Stimulated activated naive B cell treated with anti-CD40 and anti-IgM and Interleukin-4, amounts not matched to agents 10 μg/mL and 1 μg/mL and 100 μg/mL, for 72 hours (primary cell): ENCODE measurements around the gene MRPS6.

ENCODE experiments used
- ATAC-seq, 2 donors: fragments of 150-1000 bp; cut with Tn5 transposase; replicated peaks; 2 replicates each; pipeline ENCODE4 v1.10.0; 2021; ENCODE audit warnings: moderate library complexity in 1 of 2
- DNase-seq: peaks from one replicate; pipeline ENCODE4 v3.0.0; 2021
- H3K27ac Mint-ChIP-seq: one replicate; pipeline ENCODE4 v1.8.0; 2022; ENCODE audit warnings: mild to moderate bottlenecking, mixed read lengths
- H3K27me3 Mint-ChIP-seq, 2 donors: one replicate each; pipeline ENCODE4 v1.8.0; 2022; ENCODE audit warnings: mixed read lengths in 2 of 2
- H3K36me3 Mint-ChIP-seq, 2 donors: one replicate each; pipeline ENCODE4 v1.8.0; 2022; ENCODE audit warnings: mixed read lengths in 2 of 2, mild to moderate bottlenecking in 1 of 2
- H3K4me1 Mint-ChIP-seq, 2 donors: one replicate each; pipeline ENCODE4 v1.8.0; 2022; ENCODE audit warnings: mixed read lengths in 2 of 2, mild to moderate bottlenecking in 1 of 2
- H3K4me3 Mint-ChIP-seq, 2 donors: one replicate each; pipeline ENCODE4 v1.8.0; 2022; ENCODE audit warnings: mild to moderate bottlenecking in 2 of 2, mixed read lengths in 2 of 2, moderate library complexity in 1 of 2
- H3K9me3 Mint-ChIP-seq, 2 donors: one replicate each; pipeline ENCODE4 v1.8.0; 2022; ENCODE audit warnings: mixed read lengths in 2 of 2, mild to moderate bottlenecking in 1 of 2

Gene MRPS6

DNA sequence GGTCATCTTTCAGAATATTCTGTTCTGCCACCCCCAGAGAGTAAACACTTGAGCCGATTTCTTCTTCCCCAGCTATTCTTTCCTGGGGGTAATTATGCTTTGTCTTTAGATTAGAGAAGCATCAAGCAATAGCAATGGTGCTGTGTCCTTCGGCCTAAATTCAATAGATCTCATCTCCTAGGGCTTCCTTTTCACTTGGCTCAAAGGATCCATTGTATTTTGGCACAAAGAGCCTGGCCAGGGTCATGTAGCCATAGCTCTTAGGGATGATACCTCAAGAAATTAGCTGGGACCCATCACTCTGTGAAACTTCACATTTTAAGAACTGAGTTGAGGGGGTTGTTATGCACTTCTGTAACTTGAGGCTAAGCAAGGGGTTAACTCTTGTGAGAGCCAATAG lies 27.0 kb downstream of the MRPS6 start:
- H3K36me3 Mint-ChIP-seq, result peaks cover 26 to 37% of the 10 kb centered on the region in 2 donors

DNA sequence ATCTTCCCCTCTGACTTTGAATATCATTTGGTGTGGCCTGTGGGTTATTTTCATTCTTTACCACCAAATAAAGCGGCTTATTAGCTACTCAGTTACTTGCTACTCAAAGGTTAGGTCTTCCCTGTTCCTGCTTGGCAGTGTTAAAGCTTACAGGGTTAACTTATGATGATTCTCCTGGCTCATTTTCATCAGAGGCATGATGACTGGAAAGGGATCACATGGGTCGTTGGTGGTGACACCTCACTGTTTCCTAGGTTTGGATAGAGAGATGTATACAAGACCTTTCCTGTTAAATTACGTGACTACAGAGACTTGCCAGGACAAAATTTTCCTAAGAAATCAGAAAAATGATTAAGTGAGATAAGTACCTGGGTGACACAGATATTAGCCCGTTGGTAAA lies 27.4 kb downstream of the MRPS6 start:
- Mint-ChIP-seq H3K27me3 (no peaks in the 10 kb centered on the region), H3K9me3 (no peaks in the 10 kb centered on the region), H3K4me3 (no peak overlapping the region), H3K4me1 (peaks cover 16 to 53% of the 10 kb centered on the region in 2 donors), H3K36me3 (peaks cover 22 to 37% of the 10 kb centered on the region in 2 donors), H3K27ac (no peak overlapping the region)
- ATAC-seq (no peak), DNase-seq (no peak)

More for the DNA sequence above, 27.0 kb downstream of the MRPS6 start:
- Mint-ChIP-seq H3K9me3 (no peaks in the 10 kb centered on the region), H3K27me3 (no peaks in the 10 kb centered on the region), H3K4me3 (no peak overlapping the region), H3K4me1 (peaks cover 18 to 58% of the 10 kb centered on the region in 2 donors), H3K27ac (no peak overlapping the region)
- DNase-seq, result no peak
- no peak for ATAC-seq

DNA sequence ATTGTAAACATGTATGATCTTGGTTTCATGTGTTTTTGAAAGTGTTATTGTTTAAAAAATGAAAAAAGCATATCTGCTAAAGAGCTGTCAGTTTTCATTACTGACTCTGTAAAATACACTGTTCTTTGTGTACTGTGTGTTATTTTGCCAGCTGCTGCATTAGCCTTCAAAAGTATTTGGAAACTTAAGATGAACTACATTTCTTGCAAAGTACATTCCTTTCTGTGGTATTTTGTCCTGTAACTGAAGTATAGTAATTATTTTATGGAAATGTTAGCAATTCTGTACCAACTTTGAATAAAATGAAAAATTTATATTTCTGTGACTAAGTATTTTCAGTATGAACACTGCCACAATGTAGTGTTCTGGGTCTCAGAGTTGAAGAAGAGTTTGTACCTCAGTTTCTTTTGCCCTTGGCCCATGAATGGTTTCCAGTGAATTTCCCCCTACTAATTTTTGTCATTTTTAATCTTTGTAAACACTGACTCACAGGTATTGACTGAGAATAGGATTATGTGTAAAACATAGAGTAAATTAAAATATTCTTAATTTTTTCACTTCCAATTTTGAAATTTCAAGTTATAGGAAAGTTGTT lies 32.7 kb downstream of the MRPS6 start:
- Mint-ChIP-seq H3K36me3 (peaks cover 19 to 29% of the 10 kb centered on the region in 2 donors), H3K27ac (no peak overlapping the region), H3K27me3 (no peaks in the 10 kb centered on the region), H3K4me3 (no peak overlapping the region), H3K4me1 (peaks cover 9 to 17% of the 10 kb centered on the region in 2 donors), H3K9me3 (no peaks in the 10 kb centered on the region)
- no peak for DNase-seq
- no peak for ATAC-seq

DNA sequence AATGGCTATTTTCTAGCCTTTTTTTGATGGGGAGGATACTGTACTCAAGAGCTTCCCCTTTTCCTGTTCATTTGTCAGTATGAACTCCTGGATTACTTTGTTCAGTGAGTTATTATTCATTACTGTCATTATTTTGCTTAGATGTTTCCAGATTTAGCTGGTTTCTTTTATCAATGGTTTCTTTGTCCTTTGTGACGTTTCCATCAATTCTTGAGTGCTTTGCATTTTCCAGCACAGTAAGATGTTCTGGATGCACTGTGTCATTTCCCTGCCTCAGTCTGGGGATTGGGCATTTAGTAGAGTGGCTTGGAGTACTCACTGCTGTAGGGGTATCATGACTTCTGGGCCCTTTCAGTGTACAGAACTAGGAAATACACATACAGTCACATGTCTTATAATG lies 34.2 kb downstream of the MRPS6 start:
- ATAC-seq (no peak), DNase-seq (no peak)
- Mint-ChIP-seq H3K9me3 (no peaks in the 10 kb centered on the region), H3K4me1 (peaks cover 9 to 30% of the 10 kb centered on the region in 2 donors), H3K36me3 (peaks cover 29 to 41% of the 10 kb centered on the region in 2 donors), H3K27ac (no peak overlapping the region), H3K4me3 (no peak overlapping the region), H3K27me3 (no peaks in the 10 kb centered on the region)

DNA sequence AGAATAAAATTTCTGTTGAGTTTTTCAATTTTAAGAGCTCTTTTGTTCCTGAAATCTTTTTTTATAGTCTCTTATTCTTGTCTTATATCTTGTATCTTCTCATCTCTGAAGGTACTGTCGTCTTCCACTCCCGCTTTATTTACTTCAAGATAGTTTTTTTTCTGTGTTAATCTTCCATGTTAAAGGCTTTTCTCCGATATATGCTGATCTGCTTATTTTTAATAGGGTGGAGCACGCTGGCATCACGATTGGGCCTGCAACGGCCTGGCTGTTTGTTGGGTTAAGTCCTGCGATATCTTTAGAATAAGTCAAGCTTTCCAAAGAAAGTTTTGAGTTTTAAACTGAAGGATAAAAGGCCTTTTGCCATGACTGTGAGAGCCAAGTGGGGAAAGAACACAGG lies 35.7 kb downstream of the MRPS6 start:
- DNase-seq, result no peak
- no peak for ATAC-seq
- Mint-ChIP-seq H3K4me1 (peaks cover 14 to 32% of the 10 kb centered on the region in 2 donors), H3K4me3 (no peak overlapping the region), H3K9me3 (no peaks in the 10 kb centered on the region), H3K27ac (no peak overlapping the region), H3K36me3 (peaks cover 25 to 43% of the 10 kb centered on the region in 2 donors), H3K27me3 (no peaks in the 10 kb centered on the region)

DNA sequence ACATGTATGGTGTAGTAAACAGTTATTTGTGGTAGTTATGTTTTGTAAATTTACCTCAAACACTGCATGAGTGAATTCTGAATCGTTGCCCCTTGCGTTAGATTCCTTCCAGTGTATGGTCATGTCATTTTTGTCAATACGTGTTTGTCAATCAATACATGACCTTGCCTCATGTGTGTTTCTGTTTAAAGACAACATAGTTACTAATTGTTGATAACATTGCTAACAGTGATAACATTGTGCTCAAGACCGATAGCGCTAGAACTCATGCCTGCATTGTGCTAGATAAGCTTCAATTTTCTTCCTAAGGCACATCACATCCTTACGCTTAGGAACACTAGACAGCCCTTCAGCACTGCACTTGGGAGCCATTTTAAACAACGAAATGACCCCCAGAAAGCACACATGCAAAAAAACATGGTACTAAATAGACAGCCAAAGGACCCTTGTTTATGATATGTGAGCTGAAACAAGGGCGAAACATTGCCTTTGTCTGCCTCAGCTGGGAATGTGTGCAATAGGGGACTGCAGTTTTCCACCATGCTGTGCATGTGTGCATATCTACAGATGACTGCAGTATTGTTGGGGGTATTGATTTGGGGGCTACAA lies 37.3 kb downstream of the MRPS6 start:
- H3K4me3 Mint-ChIP-seq, result no peak overlapping the region
- no peaks in the 10 kb centered on the region for H3K27me3 Mint-ChIP-seq
- DNase-seq (no peak), ATAC-seq (no peak)
- H3K36me3 Mint-ChIP-seq, result peaks cover 23 to 45% of the 10 kb centered on the region in 2 donors
- H3K27ac Mint-ChIP-seq, result no peak overlapping the region
- no peaks in the 10 kb centered on the region for H3K9me3 Mint-ChIP-seq
- H3K4me1 Mint-ChIP-seq, result peaks cover 17 to 29% of the 10 kb centered on the region in 2 donors

DNA sequence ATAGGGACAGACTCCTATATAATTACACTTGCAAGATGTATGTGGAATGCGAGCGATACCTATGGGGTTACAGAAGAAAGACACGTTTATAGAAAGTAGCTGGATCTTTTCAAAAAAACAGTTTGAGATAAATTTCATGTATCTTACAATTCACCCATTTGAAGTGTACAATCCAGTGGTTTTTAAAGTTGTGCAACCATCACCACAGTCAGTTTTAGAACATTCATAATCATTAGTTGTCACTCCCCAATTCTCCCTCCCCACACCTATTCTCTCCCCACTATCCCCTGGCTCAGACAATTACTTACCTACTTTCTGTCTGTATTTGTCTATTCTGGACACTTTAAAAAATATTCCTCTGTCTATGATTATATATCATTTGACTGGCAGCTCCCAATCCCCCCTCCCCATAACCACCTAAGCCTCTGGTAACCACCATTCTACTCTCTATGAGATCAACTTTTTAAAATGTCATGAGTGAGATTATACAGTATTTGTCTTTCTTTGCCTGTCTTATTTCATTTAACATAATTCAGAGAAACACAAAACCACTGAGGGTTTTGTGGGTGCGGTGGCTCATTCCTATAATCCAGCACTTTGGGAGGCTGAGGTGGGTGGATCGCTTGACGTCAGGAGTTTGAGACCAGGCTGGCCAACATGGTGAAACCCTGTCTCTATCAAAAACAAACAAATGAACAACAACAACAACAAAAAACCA lies 39.1 kb downstream of the MRPS6 start:
- ATAC-seq (no peak), DNase-seq (no peak)
- Mint-ChIP-seq H3K27ac (peak overlapping the region; percentile 4), H3K4me1 (peaks cover 22 to 44% of the 10 kb centered on the region in 2 donors), H3K4me3 (no peak overlapping the region), H3K27me3 (no peaks in the 10 kb centered on the region), H3K36me3 (peaks cover 32 to 50% of the 10 kb centered on the region in 2 donors), H3K9me3 (no peaks in the 10 kb centered on the region)

DNA sequence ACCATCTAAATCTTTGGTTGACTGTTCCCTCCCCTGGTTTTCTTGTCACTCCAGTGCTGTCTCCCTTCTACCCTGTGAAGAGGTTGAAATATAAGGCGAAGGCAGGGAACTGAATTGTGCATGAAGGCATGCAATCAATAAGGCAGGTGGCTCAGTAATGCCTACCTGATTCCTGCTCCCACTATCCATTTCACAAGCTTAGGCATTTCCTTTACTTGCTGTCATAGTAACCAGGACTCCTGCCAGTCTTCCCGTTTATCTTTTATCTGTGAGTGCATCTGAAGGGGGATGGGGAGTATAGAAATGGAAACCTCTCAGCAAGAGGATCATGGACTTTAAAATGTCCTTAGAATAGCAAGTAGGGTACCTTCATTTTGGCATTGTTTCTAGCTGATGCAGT lies 40.5 kb downstream of the MRPS6 start:
- peaks cover 33 to 51% of the 10 kb centered on the region in 2 donors for H3K36me3 Mint-ChIP-seq
- H3K4me1 Mint-ChIP-seq, result peaks cover 22 to 45% of the 10 kb centered on the region in 2 donors
- H3K27me3 Mint-ChIP-seq, result no peaks in the 10 kb centered on the region
- DNase-seq, result no peak
- no peaks in the 10 kb centered on the region for H3K9me3 Mint-ChIP-seq
- H3K4me3 Mint-ChIP-seq, result no peak overlapping the region
- no peak for ATAC-seq
- no peak overlapping the region for H3K27ac Mint-ChIP-seq

DNA sequence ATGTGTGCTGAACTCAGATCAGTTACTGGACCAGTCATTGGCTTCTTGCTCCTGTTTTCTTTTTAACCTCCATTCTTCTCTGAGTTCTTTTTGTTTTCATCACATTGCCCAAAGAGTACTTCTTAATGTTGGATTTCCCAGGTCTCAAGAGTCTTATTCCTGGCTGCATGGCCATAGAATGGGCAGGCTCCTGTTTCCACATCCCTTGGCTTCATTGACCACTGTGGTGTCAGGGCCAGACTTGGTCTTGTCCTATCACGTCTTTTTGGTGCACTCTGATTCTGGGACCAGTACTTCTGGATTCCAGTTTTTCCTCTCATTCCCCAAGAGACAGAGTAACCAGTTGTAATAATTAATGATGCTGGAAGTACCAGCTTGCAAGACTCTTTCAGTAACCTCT lies 41.8 kb downstream of the MRPS6 start:
- Mint-ChIP-seq H3K4me3 (no peak overlapping the region), H3K27ac (no peak overlapping the region), H3K9me3 (no peaks in the 10 kb centered on the region), H3K27me3 (no peaks in the 10 kb centered on the region), H3K36me3 (peaks cover 26 to 46% of the 10 kb centered on the region in 2 donors), H3K4me1 (peaks cover 25 to 53% of the 10 kb centered on the region in 2 donors)
- DNase-seq (no peak), ATAC-seq (no peak)

DNA sequence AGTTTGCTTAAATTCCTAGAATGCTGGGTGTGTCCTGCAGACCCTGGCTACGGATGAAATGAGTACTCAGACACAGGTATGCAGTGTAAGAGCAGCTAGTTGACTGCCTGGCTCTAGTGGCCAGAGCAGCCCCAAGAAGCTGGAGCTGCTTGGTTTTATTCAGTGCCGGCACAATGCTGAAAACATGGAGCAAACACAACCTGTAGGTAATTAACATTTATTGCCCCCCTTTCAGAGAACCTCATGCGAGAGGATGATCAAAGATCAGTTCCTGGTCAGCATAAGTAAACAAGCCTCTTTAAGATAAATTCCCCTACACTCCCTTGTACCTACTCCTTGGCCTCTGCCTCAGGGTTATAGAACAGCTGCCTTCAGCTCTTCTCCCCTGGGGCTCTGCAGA lies 43.2 kb downstream of the MRPS6 start:
- peak overlapping the region; percentile 1 for H3K27ac Mint-ChIP-seq
- peaks cover 29 to 51% of the 10 kb centered on the region in 2 donors for H3K4me1 Mint-ChIP-seq
- H3K27me3 Mint-ChIP-seq, result no peaks in the 10 kb centered on the region
- DNase-seq (no peak), ATAC-seq (no peak)
- H3K9me3 Mint-ChIP-seq, result no peaks in the 10 kb centered on the region
- H3K36me3 Mint-ChIP-seq, result peaks cover 27 to 40% of the 10 kb centered on the region in 2 donors
- H3K4me3 Mint-ChIP-seq, result no peak overlapping the region

DNA sequence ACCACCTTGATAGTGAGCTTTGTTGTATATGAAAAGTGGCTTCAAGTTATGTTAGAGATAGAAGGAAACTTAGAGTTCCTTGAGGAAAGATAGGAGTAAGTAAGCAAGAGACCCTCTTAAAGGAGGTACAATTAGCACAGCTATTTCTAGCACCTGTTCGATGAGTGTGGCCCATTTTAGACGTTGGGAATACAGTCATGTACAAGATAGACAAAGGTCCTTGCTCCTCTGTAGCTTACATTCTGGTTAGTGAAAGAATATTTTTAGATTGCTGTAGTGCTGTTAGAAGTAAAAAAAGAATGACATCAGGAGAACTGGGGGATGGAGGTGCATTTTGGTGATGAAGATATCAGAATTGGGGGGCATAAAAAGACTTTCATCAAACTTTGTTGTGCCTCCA lies 47.5 kb downstream of the MRPS6 start:
- Mint-ChIP-seq H3K27me3 (no peaks in the 10 kb centered on the region), H3K9me3 (peaks cover 0 to 3% of the 10 kb centered on the region in 2 donors), H3K27ac (no peak overlapping the region), H3K4me1 (peaks cover 31 to 33% of the 10 kb centered on the region in 2 donors), H3K36me3 (peaks cover 25 to 35% of the 10 kb centered on the region in 2 donors), H3K4me3 (no peak overlapping the region)
- no peak for DNase-seq
- no peak for ATAC-seq

DNA sequence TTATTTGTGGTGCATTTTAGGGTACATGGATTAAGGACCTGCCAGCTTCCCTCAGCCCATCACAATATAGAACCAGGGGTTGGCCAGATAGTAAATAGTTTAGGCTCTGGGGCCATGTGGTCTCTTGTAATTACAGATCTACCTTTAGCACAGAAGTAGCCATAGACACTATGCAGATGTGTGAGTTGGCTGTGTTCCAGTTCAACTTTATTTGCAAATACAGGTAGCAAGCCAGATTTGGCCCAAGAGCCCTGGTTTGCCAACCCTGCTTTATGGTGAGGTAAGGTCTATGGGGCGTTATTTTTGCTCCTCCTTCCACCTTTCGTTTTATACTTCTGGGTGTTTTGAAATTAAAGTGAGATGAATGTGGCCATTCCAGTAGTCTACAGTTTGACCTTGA lies 48.7 kb downstream of the MRPS6 start:
- ATAC-seq, result no peak
- DNase-seq, result no peak
- Mint-ChIP-seq H3K36me3 (peaks cover 20 to 38% of the 10 kb centered on the region in 2 donors), H3K4me3 (no peak overlapping the region), H3K4me1 (peaks cover 22 to 29% of the 10 kb centered on the region in 2 donors), H3K9me3 (peaks cover 0 to 3% of the 10 kb centered on the region in 2 donors), H3K27ac (no peak overlapping the region), H3K27me3 (no peaks in the 10 kb centered on the region)

DNA sequence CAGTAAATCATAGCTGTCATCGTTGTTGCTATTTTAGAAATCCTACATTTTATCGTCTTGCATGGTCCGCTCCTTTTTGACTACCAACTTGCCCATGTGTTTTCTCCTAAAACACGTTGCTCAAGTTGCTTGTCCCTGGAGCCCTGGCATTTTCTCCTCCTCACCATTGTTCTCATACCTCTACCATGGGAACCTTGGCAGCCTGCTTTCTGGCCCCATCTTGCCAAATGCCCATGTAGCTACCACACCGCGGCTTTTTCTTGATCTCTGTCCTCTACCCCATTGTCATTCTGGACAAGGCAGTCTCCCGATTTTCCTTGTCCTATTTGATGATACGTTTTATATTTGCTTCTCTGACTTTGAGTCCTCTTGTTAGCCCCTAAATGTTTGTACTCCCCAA lies 50.2 kb downstream of the MRPS6 start:
- no peak overlapping the region for H3K27ac Mint-ChIP-seq
- no peak overlapping the region for H3K4me3 Mint-ChIP-seq
- ATAC-seq, result no peak
- H3K4me1 Mint-ChIP-seq, result peaks cover 22 to 30% of the 10 kb centered on the region in 2 donors
- no peaks in the 10 kb centered on the region for H3K27me3 Mint-ChIP-seq
- DNase-seq, result no peak
- H3K36me3 Mint-ChIP-seq, result peaks cover 23 to 46% of the 10 kb centered on the region in 2 donors
- peaks cover 0 to 3% of the 10 kb centered on the region in 2 donors for H3K9me3 Mint-ChIP-seq

DNA sequence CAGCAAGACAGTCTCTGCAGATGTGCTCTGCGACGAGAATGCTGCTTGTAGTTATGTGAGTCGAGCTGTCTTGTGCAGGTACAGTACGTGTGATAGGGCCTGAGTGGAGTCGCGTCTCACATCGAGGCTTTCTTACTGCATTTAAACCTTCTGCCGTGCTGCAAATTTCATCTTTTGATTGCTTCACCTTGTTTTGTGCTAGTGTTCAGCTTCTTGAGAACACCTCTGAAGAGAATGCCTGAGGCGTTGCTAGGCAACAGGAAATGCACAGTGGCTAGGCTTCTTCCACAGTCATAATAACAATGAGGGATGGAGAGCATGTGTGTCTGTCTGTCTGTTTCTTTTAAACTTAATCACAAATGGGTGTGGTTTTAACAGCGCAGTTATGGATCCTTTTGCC lies 52.9 kb downstream of the MRPS6 start:
- Mint-ChIP-seq H3K9me3 (peaks cover 0 to 3% of the 10 kb centered on the region in 2 donors), H3K4me3 (no peak overlapping the region), H3K4me1 (peaks cover 41 to 45% of the 10 kb centered on the region in 2 donors), H3K27ac (no peak overlapping the region), H3K27me3 (no peaks in the 10 kb centered on the region), H3K36me3 (peaks cover 24 to 65% of the 10 kb centered on the region in 2 donors)
- ATAC-seq (no peak), DNase-seq (no peak)

DNA sequence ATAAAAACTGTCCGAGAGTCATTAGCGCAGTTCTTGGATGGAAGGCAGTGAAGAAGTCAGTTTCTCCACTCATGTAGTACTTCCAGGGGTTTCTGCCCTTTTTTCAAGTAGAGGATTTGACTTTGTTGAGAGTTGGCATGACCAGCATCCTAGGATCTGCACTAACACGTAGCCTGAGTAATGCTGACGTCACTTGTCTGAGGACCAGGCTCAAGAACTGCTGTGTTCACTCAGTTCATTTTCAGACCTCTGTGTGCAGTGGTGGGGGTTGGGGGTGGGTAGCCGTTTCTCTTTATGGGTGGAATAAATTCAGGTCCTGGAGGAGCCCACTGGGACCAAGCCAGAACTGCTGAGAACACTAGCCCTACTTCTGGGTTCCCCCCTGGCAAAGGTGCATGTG lies 53.3 kb downstream of the MRPS6 start:
- ATAC-seq (no peak), DNase-seq (no peak)
- Mint-ChIP-seq H3K27ac (no peak overlapping the region), H3K36me3 (peaks cover 28 to 69% of the 10 kb centered on the region in 2 donors), H3K4me1 (peaks cover 42 to 45% of the 10 kb centered on the region in 2 donors), H3K9me3 (peaks cover 0 to 3% of the 10 kb centered on the region in 2 donors), H3K27me3 (no peaks in the 10 kb centered on the region), H3K4me3 (no peak overlapping the region)
